NCI-H2171 (cell line): Measurements from ENCODE around the gene XRCC5.
"Not testable (repeated sequence)": the region's sequence is repeated elsewhere in the genome, so short reads cannot be mapped to it uniquely, and the experiment has no call there.

Experiments used
- DNase-seq: peaks from one replicate; lab custom pipeline; 2025; lab: John Stamatoyannopoulos, UW

XRCC5 gene

DNA sequence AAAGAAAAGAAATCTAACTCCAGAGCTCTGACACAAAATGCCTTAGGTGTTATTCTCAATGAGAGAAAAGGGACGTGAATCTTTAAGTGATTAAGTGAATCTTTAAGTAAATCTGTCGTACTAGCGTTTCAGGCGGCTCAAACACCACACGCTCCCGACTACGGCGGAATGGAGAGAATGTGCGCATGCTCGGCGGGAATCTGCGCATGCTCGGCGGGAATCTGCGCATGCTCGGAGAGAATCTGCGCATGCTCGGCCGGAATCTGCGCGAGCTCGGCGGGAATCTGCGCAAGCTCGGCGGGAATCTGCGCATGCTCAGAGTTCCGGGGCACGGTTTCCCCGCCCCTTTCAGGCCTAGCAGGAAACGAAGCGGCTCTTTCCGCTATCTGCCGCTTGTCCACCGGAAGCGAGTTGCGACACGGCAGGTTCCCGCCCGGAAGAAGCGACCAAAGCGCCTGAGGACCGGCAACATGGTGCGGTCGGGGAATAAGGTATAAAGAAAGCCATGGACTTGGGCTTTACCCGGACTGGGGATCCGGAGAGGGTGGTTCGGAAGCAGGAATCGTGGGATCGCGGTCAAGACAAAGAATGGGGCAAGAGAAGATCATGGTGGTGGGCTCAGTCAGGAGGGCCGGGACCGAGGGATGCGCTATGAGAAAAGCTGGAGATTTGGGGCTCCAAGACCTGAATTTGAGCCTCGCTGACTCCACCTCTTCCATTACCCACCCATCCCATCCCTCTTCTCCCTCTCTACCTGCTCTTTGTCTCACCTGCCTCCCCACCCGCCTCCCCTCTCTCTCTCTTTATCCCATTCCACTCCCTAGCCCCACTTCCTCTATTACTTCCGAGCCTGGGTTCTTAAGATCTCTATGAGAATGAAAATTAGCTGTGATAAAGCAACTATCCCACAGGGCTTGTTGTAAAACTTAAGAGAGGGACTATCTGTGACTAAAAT lies at the start of gene XRCC5:
Gene XRCC5, plus strand, starts transcription at position 382 of the 955 bp plus-strand sequence. Its CDS starts 89 bp downstream, at position 471.
- DNase-seq = peak; percentile 97

- DNase-seq = no peak
Observed at GRCh38 chr2:216064014-216064630, 45.0 kb upstream of the XRCC5 start.

GRCh38 chr2:216064665-216065064 lies 44.5 kb upstream of the XRCC5 start:
- no peak for DNase-seq

- no peak for DNase-seq
Observed at GRCh38 chr2:216066230-216066629, 42.9 kb upstream of the XRCC5 start.

DNA sequence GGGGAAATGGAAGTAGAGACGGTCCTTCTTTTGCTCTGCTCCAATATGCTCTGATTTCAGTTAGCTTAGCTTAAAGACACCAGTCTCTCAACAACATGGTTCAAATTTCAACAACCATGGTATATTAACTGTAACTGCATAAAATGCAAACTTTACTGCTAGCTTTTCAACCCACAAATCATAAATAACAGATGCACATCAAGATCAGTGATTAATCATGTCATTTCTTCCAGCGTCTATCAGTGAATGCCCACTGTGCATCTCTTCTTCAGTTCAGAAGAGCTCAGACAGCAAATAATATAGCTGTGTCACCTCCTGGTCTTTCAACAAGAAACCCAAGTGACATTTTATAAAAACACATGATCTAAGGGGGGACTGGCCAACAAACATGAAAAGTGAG lies 40.1 kb upstream of the XRCC5 start:
- DNase-seq = no peak

DNA sequence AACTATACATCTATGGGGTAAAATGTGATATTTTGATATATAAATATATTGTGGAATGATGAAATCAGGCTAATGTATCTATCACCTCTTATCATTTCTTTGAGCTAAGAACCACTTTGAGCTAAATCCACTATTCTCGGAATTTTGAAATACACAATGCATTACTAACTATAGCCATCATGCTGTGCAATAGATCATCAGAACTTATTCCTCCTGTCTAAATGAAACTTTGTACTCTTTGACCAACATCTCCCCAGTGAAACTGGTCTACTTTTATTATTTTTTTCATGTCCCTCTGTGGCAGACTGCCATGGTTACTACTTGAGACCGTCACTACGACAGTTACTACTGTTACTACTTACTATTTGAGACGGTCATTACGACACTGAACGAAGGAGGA lies 39.0 kb upstream of the XRCC5 start:
- DNase-seq = no peak

DNA sequence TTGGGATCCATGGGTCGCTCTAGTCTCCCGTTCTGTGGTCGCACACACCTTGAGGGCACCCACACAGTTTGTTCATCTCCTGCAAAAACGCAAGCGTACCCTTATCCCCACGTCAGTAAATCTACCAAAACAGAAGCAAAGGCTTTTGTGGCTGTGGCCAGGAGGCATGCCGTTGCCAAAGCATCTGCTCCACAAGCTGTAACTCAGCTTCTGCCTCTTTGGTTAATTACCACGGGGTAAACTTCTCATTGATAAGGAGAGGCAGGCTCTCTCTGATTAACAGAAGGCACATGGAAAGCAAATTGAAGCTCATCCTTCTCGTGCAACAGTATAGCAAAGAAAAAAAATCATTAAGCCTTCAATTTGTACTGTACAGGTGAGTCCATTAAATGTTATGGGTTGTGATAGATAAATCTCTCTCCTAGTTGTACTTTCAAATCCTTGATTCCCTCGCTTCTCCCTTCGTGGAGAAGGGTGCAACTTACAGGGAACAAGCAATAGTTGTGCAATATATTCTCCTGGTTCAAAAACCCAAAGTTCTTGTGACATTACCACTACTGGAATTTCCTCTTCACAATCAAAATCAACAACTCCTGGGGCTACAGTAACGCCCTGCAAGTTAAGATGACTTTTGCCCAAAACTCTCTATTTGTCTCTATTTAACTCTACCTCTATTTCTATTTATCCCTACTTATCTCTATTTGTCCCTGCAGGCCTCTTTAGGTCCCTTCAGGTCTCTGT lies 37.9 kb upstream of the XRCC5 start:
- DNase-seq = no peak

GRCh38 chr2:216072473-216072872 lies 36.7 kb upstream of the XRCC5 start:
- no peak for DNase-seq

DNA sequence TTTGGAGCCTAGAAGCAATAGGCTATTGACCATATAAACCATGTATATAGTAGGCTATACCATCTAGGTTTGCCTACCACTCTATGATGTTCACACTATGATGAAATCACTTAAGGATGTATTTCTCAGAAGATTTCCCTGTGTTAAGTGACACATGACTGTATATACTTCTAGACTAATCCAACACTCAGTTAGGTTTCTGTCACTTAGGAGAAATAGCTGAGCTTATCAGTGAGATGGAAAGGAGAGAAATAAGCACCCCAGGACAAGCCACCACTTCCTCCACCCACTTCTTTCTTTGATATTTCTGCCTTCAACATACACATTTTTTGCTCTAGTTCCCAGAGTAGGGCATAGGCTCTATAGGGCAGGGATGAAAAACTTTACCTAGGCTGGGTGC lies 35.4 kb upstream of the XRCC5 start:
- DNase-seq = no peak

DNA sequence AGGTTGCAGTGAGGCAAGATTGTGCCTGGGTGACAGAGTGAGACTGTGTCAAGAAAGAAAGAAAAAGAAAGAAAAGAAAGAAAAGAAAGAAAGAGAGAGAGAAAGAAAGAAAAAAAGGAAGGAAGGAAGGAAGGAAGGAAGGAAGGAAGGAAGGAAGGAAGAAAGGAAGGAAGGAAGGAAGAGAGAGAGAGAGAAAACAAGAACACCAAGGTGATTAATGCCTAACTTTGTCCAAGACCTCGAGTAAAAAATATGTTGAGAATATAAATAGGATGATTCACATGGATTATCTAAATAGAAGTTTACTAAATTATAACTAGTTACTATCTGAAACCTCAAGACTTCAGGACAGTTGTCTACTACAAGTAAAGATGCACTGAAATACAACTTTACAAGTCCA lies 34.8 kb upstream of the XRCC5 start:
- no peak for DNase-seq

DNA sequence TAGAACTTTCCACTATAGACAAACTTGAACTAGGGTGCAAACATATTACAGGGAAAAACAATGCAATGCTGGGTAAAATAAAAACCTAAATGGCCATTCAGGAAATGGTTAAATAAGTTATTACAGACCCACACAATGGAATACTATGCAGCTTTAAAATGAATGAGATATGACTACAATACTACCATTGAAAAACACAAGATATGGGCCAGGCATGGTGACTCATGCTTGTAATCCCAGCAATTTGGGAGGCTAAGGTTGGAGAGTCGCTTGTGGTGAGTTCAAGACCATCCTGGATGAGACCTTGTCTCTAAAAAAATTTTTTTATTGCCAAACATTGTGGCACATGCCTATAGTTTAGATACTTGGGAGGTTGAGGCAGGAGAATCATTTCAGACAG lies 34.4 kb upstream of the XRCC5 start:
- no peak for DNase-seq

DNA sequence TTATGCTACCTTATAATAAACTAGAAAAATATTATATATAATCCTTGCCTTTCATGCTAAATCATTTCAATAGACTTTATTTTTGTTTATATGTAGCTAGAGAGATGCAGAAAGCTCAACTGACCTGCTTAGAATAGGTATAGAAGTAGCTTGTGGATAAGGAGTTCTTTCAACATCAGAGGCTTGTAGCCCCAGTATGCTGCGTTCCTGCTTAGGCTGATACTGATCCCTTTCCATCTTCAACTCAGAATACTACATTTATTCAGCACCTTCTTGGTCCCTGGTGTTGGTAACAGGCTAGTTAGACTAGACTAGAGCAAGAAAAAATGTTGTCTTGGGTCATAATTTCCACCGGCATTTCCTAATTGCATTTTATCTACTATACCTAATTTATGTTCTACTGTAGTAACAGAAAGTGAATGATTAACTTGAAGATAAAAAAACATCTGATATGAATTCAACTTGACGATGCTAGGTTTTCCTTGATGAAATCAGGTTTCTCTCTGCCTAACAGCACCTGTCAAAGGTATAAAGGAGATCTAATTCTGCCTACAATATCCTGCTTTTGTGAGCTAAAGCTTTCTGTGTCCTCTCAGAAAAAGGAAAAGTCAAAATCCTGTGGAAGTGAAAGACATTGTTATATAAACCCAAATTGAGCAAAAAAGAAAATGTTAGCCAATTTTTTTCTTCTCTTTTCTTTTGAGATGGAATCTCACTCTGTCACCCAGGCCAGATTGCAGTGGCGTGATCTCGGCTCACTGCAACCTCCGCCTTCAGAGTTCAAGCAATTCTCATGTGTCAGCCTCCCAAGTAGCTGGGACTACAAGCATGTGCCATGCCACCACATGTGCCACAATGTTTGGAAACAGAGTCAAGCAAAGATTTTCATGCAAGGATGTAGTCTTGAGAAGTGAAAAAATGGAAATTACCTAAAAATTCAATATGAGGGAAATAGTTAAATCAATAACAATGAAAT lies 33.4 kb upstream of the XRCC5 start:
- no peak for DNase-seq

- DNase-seq = no peak
Observed at GRCh38 chr2:216078776-216079175, 30.4 kb upstream of the XRCC5 start.

DNA sequence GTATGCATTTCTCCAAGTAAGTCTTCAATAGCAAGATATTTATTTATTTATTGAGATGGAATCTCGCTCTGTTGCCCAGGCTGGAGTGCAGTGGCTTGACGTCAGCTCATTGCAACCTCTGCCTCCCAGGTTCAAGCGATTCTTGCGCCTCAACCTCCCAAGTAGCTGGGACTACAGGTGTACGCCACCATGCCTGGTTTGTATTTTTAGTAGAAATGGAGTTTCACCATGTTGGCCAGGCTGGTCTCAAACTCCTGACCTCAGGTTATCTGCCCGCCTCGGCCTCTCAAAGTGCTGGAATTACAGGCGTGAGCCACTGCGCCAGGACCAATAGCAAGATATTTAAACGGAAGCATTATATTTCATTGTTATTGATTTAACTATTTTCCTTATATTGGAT lies 29.1 kb upstream of the XRCC5 start:
- DNase-seq = not testable (repeated sequence)

DNA sequence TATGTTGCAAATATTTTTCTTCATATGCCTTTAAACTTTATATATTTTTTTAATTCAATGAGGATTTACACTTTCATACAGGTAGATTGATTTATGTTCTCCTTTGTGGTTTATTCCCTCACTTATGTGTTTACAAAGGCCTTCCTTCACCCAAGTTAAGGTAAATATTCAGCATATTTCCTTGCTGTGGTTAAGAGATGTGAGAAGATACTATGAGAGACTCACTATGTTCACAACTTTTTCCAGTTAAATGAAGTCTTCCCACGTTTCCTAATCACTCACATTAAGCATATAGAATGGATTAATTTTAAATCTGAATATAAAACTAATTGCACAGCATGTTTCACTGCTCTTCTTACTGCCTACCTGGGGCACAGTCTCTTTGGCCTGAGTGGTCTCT lies 28.1 kb upstream of the XRCC5 start:
- no peak for DNase-seq

DNA sequence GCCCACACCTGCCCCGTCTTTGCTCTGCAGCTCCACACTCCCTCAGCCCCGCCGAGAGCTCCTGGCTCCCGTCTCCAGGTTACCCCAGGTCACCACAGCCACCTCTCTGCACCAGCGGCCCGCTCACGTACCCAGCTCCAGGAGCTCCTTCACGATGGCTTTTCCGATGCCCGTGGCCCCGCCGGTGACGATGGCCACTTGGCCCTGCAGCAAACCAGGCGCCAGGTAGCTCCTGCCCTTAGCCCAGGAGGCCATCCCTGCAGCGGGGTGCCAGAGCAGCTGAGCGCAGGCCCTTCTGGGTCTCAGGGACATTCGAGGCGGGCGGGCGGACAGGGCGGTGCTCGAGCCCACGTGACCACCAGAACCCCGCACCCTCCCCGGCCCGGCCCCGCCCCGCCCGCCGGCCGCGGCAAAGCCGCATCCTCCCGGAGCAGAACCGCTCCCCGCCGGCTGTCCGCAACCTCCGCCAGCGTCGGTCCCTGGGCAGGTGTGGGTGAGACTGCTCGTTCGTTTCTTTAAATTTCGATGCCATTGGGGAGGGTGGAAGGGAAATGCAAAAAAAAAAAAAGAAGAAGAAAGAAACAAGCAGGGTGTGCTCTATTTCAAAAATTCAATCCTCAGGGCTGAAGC lies 27.5 kb upstream of the XRCC5 start, which contains the start of the genes PECR and TMEM169:
Gene PECR, minus strand, starts transcription at position 323 of the 630 bp plus-strand sequence. Its CDS starts 68 bp downstream, at position 255.
Gene TMEM169, plus strand, starts transcription at position 433 of the 630 bp plus-strand sequence. CDS start 14,045 bp downstream, outside the sequence.
- DNase-seq = peak; percentile 78

GRCh38 chr2:216082117-216082711 lies 26.9 kb upstream of the XRCC5 start:
- DNase-seq = peak; percentile 4

DNA sequence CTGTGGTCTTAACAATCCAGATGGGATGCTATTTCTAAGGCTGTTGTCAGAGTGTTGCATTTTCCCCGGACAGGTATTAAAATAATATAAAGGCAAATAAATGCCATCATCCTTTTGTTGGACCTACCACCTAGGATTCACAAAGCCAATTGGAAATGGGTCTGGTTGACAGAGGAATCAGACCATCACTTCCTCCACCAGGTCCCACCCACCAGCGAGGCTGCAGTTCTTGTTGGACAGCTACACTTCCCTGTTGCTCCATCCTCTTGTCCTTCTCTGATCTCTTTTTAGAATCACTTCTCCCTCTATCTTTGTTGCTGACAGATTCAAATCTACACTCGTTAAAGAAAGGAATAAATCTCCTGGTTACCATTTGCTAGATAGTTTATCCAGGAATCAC lies 26.3 kb upstream of the XRCC5 start:
- DNase-seq = no peak

DNA sequence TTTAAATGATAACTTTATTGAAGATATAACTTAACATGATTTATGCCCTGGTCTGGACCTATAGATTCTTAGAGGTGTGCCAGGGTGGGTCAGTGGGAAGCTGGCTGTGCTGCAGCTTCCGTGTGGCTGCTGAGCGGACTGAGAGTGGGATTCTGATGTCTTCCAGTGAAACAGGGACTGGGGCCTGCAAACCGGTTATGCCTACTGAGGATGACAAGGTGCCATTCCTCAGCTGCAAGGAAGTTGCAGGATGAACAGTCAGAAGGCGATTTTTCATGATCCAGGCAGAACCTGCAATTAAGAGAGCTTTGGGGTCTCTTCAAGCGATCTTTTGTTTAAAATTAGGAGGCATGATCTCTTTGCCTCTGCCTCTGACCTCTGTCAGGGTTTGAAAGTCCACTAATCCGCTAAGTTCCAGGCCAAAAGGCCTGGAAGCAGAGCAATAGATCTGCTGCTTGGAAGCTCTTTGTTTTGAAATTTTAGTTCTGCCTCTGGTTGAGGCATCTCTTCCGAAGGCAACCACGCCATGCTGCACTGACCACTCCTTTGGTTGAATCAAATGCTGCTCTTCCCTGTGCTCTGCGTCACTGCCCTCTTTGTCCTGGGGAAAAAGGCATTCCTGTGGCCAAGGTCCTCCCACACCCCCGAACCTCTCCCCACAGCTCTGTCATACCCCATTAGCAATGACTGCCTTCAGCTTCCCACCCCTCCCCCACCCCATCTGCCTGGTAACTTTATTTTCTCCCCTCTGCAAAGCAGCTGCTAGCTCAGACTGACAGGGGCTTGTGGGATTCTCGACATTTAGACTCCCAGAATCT lies 25.5 kb upstream of the XRCC5 start:
- DNase-seq = peak; percentile 84
